GM12878 (cell line): ENCODE measurements around the gene CENPC. TPM values are rescaled to one million over a fixed set of nuclear protein-coding genes. Genes with fewer than 3 reads are reported as not detected.

Experiments used
- CBX3 ChIP-seq: fragments of 200-600 bp; sonication (generic); IDR thresholded peaks from 2 replicates; pipeline ENCODE4 v1.6.1; 2016; ENCODE audit warnings: low read depth, borderline replicate concordance
- CEBPZ ChIP-seq: fragments of 150-350 bp; IDR thresholded peaks from 2 replicates; pipeline ENCODE4 v1.6.1; 2016; ENCODE audit warnings: low read depth, low read length
- ETV6 ChIP-seq, 2 experiments: fragments of 450-650 bp in 1 of 2; IDR thresholded peaks in 1 of 2; conservative IDR thresholded peaks in 1 of 2; 2 replicates each; pipeline ENCODE4 v1.6.1; 2014; ENCODE audit warnings: antibody characterized with exemption in 1 of 2, borderline replicate concordance in 1 of 2, low read depth in 1 of 2, mild to moderate bottlenecking in 1 of 2, moderate library complexity in 1 of 2
- FOXM1 ChIP-seq: IDR thresholded peaks from 2 replicates; pipeline ENCODE4 v1.6.1; 2012; ENCODE audit warnings: low read depth, mild to moderate bottlenecking, inconsistent platforms, low read length, moderate library complexity
- HCFC1 ChIP-seq: fragments of 150-350 bp; IDR thresholded peaks from 2 replicates; pipeline ENCODE4 v1.6.1; 2014; ENCODE audit warnings: low read length
- IKZF2 ChIP-seq, 2 experiments: fragments of 450-650 bp; IDR thresholded peaks; 2 replicates each; pipeline ENCODE4 v1.6.1; 2017; ENCODE audit warnings: mild to moderate bottlenecking in 2 of 2, moderate library complexity in 2 of 2
- JUNB ChIP-seq: IDR thresholded peaks from 2 replicates; pipeline ENCODE4 v1.6.1; 2016; ENCODE audit warnings: antibody characterized with exemption, mild to moderate bottlenecking
- MEF2A ChIP-seq: IDR thresholded peaks from 2 replicates; pipeline ENCODE4 v1.6.1; 2011; ENCODE audit warnings: low read depth, mild to moderate bottlenecking, low read length, moderate library complexity; ENCODE audit not compliant: insufficient read depth
- MYB ChIP-seq: fragments of 150-350 bp; IDR thresholded peaks from 2 replicates; pipeline ENCODE4 v1.6.1; 2014; ENCODE audit warnings: mild to moderate bottlenecking, low read depth, low read length, borderline replicate concordance
- MYC ChIP-seq: IDR thresholded peaks from 2 replicates; pipeline ENCODE4 v1.6.1; 2011; ENCODE audit warnings: mild to moderate bottlenecking, low read length, moderate library complexity, inconsistent platforms; ENCODE audit not compliant: insufficient read depth, insufficient replicate concordance, insufficient read length, severe bottlenecking
- NFYA ChIP-seq: IDR thresholded peaks from 2 replicates; pipeline ENCODE4 v1.6.1; 2011; ENCODE audit warnings: low read depth, mild to moderate bottlenecking, low read length, improper control_type of control experiment, borderline replicate concordance
- NRF1 ChIP-seq: conservative IDR thresholded peaks from 2 replicates; pipeline ENCODE4 v1.6.1; 2011; ENCODE audit warnings: mild to moderate bottlenecking, low read depth, low read length, improper control_type of control experiment
- PAX8 ChIP-seq: fragments of 450-650 bp; IDR thresholded peaks from 2 replicates; pipeline ENCODE4 v1.6.1; 2017; ENCODE audit warnings: mild to moderate bottlenecking, moderate library complexity
- PML ChIP-seq: IDR thresholded peaks from 2 replicates; pipeline ENCODE4 v1.6.1; 2012; ENCODE audit warnings: low read length, inconsistent platforms
- RFX5 ChIP-seq: IDR thresholded peaks from 2 replicates; pipeline ENCODE4 v1.6.1; 2011; ENCODE audit warnings: low read depth, low read length, improper control_type of control experiment
- SMAD1 ChIP-seq: fragments of 450-650 bp; IDR thresholded peaks from 2 replicates; pipeline ENCODE4 v1.6.1; 2018; ENCODE audit warnings: mild to moderate bottlenecking, low read depth; ENCODE audit not compliant: partially characterized antibody
- SMC3 ChIP-seq: IDR thresholded peaks from 2 replicates; pipeline ENCODE4 v1.6.1; 2011; ENCODE audit warnings: low read length, improper control_type of control experiment, borderline replicate concordance
- TAF1 ChIP-seq: IDR thresholded peaks from 2 replicates; pipeline ENCODE4 v1.6.1; 2011; ENCODE audit warnings: mild to moderate bottlenecking, low read depth, low read length, borderline replicate concordance
- YBX1 ChIP-seq: fragments of 450-650 bp; IDR thresholded peaks from 2 replicates; pipeline ENCODE4 v1.6.1; 2016; ENCODE audit warnings: antibody characterized with exemption
- ZNF274 ChIP-seq: IDR thresholded peaks from one replicate; pipeline ENCODE4 v1.8.0; 2011; ENCODE audit not compliant: insufficient read length, insufficient read depth
- polyA plus RNA-seq, 11 experiments: library from polyadenylated mRNA; depleted of rRNA in 4 of 11; unstranded in 6 of 11; stranded (reverse) in 5 of 11; fragments of >200 nt; fragmentation: Nextera tagmentation in 4 of 11; fragmentation: Illumina TruSeq in 1 of 11; extraction: Ambion mirVana in 4 of 11; extraction: Trizol in 1 of 11; gene quantifications; 1 replicate in 1 of 11; 2 replicates in 10 of 11; pipeline versions ENCODE4 v1.2.1 to v1.2.3, GENCODE V29; 2011 to 2016; ENCODE audit warnings: inconsistent platforms in 2 of 11, missing spikeins in 2 of 11, low read depth in 1 of 11
- total RNA-seq, 4 experiments: library from RNA; depleted of rRNA in 3 of 4; stranded (reverse); fragments of >200 nt in 3 of 4; fragmentation: Illumina TruSeq in 1 of 4; extraction: Trizol in 1 of 4; gene quantifications; 2 replicates each; pipeline versions ENCODE4 v1.2.1 to v1.2.3, GENCODE V29; 2013 to 2021
- TF ChIP-seq, protein P1 (sequence below): fragments of 450-650 bp; IDR thresholded peaks from 2 replicates; pipeline ENCODE4 v1.6.1; 2016; ENCODE audit warnings: mild to moderate bottlenecking
- TF ChIP-seq, protein P2 (sequence below): fragments of 450-650 bp; IDR thresholded peaks from 2 replicates; pipeline ENCODE4 v1.6.1; 2017; ENCODE audit warnings: mild to moderate bottlenecking, moderate library complexity

Gene CENPC
- total and polyA plus RNA-seq, 10 of the 15 experiments (the other 5 are each of a cell fraction or from before 2014, with no cell fraction given): 13.1 to 34.9 (median 20.3) TPM

DNA sequence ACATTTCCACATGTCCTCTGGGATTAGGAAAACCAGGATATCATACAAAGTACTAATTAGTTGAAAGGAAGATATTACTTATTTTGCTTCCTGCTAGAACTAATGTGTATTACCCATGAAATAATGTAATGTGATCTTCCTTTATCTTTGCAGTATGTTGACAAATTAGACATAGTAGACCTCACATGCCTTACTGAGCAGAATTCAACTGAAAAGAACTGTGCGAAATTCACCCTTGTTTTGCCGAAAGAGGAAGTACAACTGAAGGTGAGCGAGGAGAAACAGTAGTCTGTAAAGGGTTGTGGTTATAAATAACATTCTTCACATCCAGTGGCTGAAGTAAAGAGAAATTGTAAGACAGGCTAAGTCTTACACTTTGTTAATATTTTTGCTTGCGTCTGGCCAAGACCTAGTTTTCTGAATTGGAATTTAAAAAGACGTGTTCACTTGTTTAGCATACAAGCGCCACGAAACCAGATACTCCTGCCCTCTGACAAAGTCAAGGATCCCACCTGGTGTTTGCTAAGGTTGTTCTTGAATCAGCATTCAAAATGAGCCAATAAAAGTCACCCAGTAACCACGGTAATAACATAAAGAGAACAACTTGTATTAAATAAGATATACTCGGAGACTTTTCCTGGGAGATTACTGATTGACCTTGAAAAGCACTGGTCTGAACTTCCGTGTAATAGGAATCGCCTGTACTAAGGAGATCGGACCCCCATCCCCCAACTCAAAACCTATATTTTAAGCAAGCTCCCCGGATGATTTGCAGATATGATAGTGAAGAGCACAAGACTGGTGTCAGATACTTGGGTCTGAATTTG lies 30.1 kb upstream of the CENPC start (continued):
- TF ChIP-seq MYB (no peak), MEF2A (peak; percentile 91), PML (no peak; the same call in 1 of the 2 replicates), SMAD1 (no peak), ETV6 (conservative IDR thresholded peaks at IDR 0.05 in 1 of 2, IDR thresholded peaks at IDR 0.05 in 1 of 2; ENCODE audit: borderline replicate concordance in 1 of 2, low read depth in 1 of 2) (peak in 1 of 2 experiments; percentile 65; a peak in 1 of 4 replicates), NFYA (no peak), CBX3 (no peak), SMC3 (no peak), PAX8 (no peak), MYC (no peak), CEBPZ (no peak), JUNB (0 out of 2 replicates have a peak, but pooled peaks have one; percentile 10), IKZF2 (IDR thresholded peaks at IDR 0.05) (peak; percentile 75 to 77), RFX5 (no peak), ZNF274 (no peak), YBX1 (no peak), TAF1 (peak; percentile 16; the same call in 1 of the 2 replicates), NRF1 (no peak), FOXM1 (peak; percentile 47; the same call in 1 of the 2 replicates), HCFC1 (no peak)
- TF ChIP-seq, protein P1, sequence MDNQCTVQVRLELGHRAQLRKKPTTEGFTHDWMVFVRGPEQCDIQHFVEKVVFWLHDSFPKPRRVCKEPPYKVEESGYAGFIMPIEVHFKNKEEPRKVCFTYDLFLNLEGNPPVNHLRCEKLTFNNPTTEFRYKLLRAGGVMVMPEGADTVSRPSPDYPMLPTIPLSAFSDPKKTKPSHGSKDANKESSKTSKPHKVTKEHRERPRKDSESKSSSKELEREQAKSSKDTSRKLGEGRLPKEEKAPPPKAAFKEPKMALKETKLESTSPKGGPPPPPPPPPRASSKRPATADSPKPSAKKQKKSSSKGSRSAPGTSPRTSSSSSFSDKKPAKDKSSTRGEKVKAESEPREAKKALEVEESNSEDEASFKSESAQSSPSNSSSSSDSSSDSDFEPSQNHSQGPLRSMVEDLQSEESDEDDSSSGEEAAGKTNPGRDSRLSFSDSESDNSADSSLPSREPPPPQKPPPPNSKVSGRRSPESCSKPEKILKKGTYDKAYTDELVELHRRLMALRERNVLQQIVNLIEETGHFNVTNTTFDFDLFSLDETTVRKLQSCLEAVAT: peak; percentile 18; the same call in 1 of the 2 replicates
- TF ChIP-seq, protein P2, sequence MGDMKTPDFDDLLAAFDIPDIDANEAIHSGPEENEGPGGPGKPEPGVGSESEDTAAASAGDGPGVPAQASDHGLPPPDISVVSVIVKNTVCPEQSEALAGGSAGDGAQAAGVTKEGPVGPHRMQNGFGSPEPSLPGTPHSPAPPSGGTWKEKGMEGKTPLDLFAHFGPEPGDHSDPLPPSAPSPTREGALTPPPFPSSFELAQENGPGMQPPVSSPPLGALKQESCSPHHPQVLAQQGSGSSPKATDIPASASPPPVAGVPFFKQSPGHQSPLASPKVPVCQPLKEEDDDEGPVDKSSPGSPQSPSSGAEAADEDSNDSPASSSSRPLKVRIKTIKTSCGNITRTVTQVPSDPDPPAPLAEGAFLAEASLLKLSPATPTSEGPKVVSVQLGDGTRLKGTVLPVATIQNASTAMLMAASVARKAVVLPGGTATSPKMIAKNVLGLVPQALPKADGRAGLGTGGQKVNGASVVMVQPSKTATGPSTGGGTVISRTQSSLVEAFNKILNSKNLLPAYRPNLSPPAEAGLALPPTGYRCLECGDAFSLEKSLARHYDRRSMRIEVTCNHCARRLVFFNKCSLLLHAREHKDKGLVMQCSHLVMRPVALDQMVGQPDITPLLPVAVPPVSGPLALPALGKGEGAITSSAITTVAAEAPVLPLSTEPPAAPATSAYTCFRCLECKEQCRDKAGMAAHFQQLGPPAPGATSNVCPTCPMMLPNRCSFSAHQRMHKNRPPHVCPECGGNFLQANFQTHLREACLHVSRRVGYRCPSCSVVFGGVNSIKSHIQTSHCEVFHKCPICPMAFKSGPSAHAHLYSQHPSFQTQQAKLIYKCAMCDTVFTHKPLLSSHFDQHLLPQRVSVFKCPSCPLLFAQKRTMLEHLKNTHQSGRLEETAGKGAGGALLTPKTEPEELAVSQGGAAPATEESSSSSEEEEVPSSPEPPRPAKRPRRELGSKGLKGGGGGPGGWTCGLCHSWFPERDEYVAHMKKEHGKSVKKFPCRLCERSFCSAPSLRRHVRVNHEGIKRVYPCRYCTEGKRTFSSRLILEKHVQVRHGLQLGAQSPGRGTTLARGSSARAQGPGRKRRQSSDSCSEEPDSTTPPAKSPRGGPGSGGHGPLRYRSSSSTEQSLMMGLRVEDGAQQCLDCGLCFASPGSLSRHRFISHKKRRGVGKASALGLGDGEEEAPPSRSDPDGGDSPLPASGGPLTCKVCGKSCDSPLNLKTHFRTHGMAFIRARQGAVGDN: no peak
